GM23338 (cell line): ENCODE results near the gene CNTNAP2. TPM values are rescaled to one million over a fixed set of nuclear protein-coding genes. Genes with fewer than 3 reads are reported as not detected.
"Not testable (repeated sequence)": the region's sequence is repeated elsewhere in the genome, so short reads cannot be mapped to it uniquely, and the experiment has no call there.

Experiments
- ATAC-seq: fragments of 200-7000 bp; cut with Tn5 transposase; 3 replicates; pipeline ENCODE4 v1.9.1; 2020
- DNase-seq: peaks from one replicate; pipeline ENCODE4 v3.0.0-alpha.2; 2015; ENCODE audit warnings: low spot score
- H2AFZ ChIP-seq: fragments of 200-600 bp; sonication (generic); 2 replicates; pipeline ENCODE4 v1.8.0; 2016; ENCODE audit warnings: antibody characterized with exemption, mild to moderate bottlenecking, moderate library complexity
- H3F3A ChIP-seq: fragments of 200-600 bp; sonication (generic); replicated peaks from 2 replicates; pipeline ENCODE4 v1.8.0; 2017; ENCODE audit warnings: antibody characterized with exemption, mixed run types, low read depth
- H3K27ac ChIP-seq: fragments of 200-600 bp; sonication (generic); 2 replicates; pipeline ENCODE4 v1.6.1; 2016; ENCODE audit warnings: low read depth
- H3K27me3 ChIP-seq: fragments of 200-600 bp; sonication (generic); 2 replicates; pipeline ENCODE4 v1.8.0; 2016; ENCODE audit warnings: mild to moderate bottlenecking, mixed run types, moderate library complexity; ENCODE audit not compliant: insufficient read depth
- H3K36me3 ChIP-seq: fragments of 200-600 bp; sonication (generic); 2 replicates; pipeline ENCODE4 v1.8.0; 2016; ENCODE audit warnings: mild to moderate bottlenecking; ENCODE audit not compliant: insufficient read depth
- H3K4me1 ChIP-seq: fragments of 200-600 bp; sonication (generic); 2 replicates; pipeline ENCODE4 v1.8.0; 2016; ENCODE audit warnings: mild to moderate bottlenecking, moderate library complexity; ENCODE audit not compliant: insufficient read depth
- H3K4me2 ChIP-seq: fragments of 200-600 bp; sonication (generic); 2 replicates; pipeline ENCODE4 v1.7.1; 2017; ENCODE audit warnings: mixed run types
- H3K4me3 ChIP-seq: fragments of 200-600 bp; sonication (generic); 2 replicates; pipeline ENCODE4 v1.6.1; 2016; ENCODE audit warnings: mixed run types
- H3K79me2 ChIP-seq: fragments of 200-600 bp; sonication (generic); replicated peaks from 2 replicates; pipeline ENCODE4 v1.8.0; 2017; ENCODE audit warnings: mild to moderate bottlenecking; ENCODE audit not compliant: insufficient read depth
- H3K9me2 ChIP-seq: fragments of 200-600 bp; sonication (generic); 2 replicates; pipeline ENCODE4 v1.8.0; 2017; ENCODE audit not compliant: insufficient read depth
- H4K20me1 ChIP-seq: fragments of 200-600 bp; sonication (generic); replicated peaks from 2 replicates; pipeline ENCODE4 v1.8.0; 2017; ENCODE audit warnings: mild to moderate bottlenecking; ENCODE audit not compliant: insufficient read depth
- H3K27ac Mint-ChIP-seq: 2 replicates; pipeline ENCODE4 v1.8.0; 2020; ENCODE audit warnings: inconsistent platforms, mild to moderate bottlenecking, moderate library complexity, mixed read lengths
- H3K27me3 Mint-ChIP-seq: 3 replicates; pipeline ENCODE4 v1.8.0; 2022; ENCODE audit warnings: low read depth, mild to moderate bottlenecking, moderate library complexity, mixed read lengths, inconsistent platforms; ENCODE audit not compliant: insufficient read depth, poor library complexity
- H3K36me3 Mint-ChIP-seq: 3 replicates; pipeline ENCODE4 v1.8.0; 2021; ENCODE audit warnings: low read depth, mild to moderate bottlenecking, inconsistent platforms, moderate library complexity, mixed read lengths
- H3K4me1 Mint-ChIP-seq: 3 replicates; pipeline ENCODE4 v1.8.0; 2020; ENCODE audit warnings: mild to moderate bottlenecking, inconsistent platforms, mixed read lengths
- H3K4me3 Mint-ChIP-seq: 3 replicates; pipeline ENCODE4 v1.8.0; 2021; ENCODE audit warnings: moderate library complexity, mild to moderate bottlenecking, inconsistent platforms, mixed read lengths
- H3K9me3 Mint-ChIP-seq: 3 replicates; pipeline ENCODE4 v1.8.0; 2020; ENCODE audit warnings: moderate library complexity, mild to moderate bottlenecking, inconsistent platforms, mixed read lengths
- CREB1 ChIP-seq: fragments of 250-450 bp; sonication (Bioruptor Pico); IDR thresholded peaks from 2 replicates; pipeline ENCODE4 v1.5.0; 2020; ENCODE audit warnings: low read depth, mild to moderate bottlenecking, moderate library complexity
- NANOG ChIP-seq: IDR thresholded peaks from 2 replicates; pipeline ENCODE4 v1.6.1; 2016; ENCODE audit warnings: antibody characterized with exemption, borderline replicate concordance
- REST ChIP-seq: IDR thresholded peaks from one replicate; pipeline ENCODE4 v1.6.1; 2018; ENCODE audit warnings: antibody characterized with exemption; ENCODE audit not compliant: unreplicated experiment
- polyA plus RNA-seq: library from polyadenylated mRNA; unstranded; fragments of >200 nt; fragmentation: Nextera tagmentation; extraction: Ambion mirVana; gene quantifications from 2 replicates; pipeline ENCODE4 v1.2.1, GENCODE V29; 2016
- total RNA-seq: library from RNA; depleted of rRNA; stranded (reverse); fragments of >200 nt; shearing (Covaris generic); gene quantifications from 2 replicates; pipeline ENCODE4 v1.2.3, GENCODE V29; 2014

CNTNAP2 gene
- total and polyA plus RNA-seq, 2 experiments from 2014 or later, result 38.2 to 61.3 TPM

DNA sequence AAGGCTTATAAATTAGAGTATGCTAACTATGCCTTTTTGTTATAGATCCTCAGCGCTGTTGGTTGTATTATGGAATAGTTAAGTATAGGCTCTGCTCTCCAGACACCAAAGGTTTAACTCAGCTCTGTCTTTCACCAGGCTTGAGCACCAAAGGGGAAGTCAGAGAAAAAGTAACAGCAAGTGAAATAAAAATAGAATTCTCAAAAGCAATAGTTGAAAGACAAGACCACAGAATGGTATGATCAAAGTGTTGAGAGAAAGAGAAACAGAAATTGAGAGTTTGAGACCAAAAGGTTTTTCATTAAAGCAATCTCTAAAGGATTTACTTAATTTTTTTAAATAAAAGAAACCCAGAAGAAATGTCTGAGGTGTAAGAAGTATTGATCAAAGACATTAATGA is 1944.1 kb downstream of the CNTNAP2 start:
- no peak for TF ChIP-seq REST
- H3K27me3 ChIP-seq, result no peaks in the 10 kb centered on the region
- no peaks in the 10 kb centered on the region for H3K9me2 ChIP-seq
- H3K36me3 ChIP-seq, result no peaks in the 10 kb centered on the region
- H3K4me2 ChIP-seq, result no peak overlapping the region
- no peaks in the 10 kb centered on the region for H3K36me3 Mint-ChIP-seq
- no peaks in the 10 kb centered on the region for H3K79me2 ChIP-seq
- no peak overlapping the region for H3K4me3 ChIP-seq
- no peak overlapping the region for H2AFZ ChIP-seq
- H3K27me3 Mint-ChIP-seq, result peaks cover 3% of the 10 kb centered on the region
- DNase-seq, result no peak
- no peak for ATAC-seq
- no peak overlapping the region for H3K27ac ChIP-seq
- no peak overlapping the region for H3K27ac Mint-ChIP-seq
- no peaks in the 10 kb centered on the region for H3F3A ChIP-seq
- no peaks in the 10 kb centered on the region for H4K20me1 ChIP-seq
- H3K4me3 Mint-ChIP-seq, result no peak overlapping the region
- no peaks in the 10 kb centered on the region; the same call in 2 of the 3 replicates for H3K4me1 Mint-ChIP-seq
- peaks cover 9% of the 10 kb centered on the region; the same call in 2 of the 3 replicates for H3K9me3 Mint-ChIP-seq
- 0 out of 2 replicates have a peak, but pooled peaks cover 10% of the 10 kb centered on the region for H3K4me1 ChIP-seq

DNA sequence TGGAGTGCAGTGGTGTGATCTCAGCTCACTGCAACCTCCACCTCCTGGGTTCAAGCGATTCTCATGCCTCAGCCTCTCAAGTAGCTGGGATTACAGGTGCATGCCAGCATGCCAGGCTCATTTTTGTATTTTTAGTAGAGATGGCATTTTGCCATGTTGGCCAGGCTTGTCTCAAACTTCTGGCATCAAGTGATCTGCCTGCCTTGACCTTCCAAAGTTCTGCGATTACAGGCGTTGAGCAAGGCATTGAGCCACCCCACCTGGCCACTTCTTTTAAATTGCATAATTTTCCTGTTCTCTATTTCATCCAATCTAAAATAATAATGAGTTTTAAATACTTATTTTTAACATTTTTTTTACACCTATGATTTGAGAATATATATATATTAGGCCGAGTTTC is 1961.5 kb downstream of the CNTNAP2 start:
- not testable (repeated sequence) for H3K4me1 Mint-ChIP-seq, DNase-seq, H3K4me3 ChIP-seq, H2AFZ ChIP-seq, H4K20me1 ChIP-seq, H3K4me3 Mint-ChIP-seq, H3F3A ChIP-seq, H3K4me1 ChIP-seq, H3K79me2 ChIP-seq, H3K27ac Mint-ChIP-seq, H3K27me3 ChIP-seq, H3K9me2 ChIP-seq, H3K36me3 ChIP-seq, ATAC-seq, H3K4me2 ChIP-seq, H3K27me3 Mint-ChIP-seq, H3K27ac ChIP-seq
- peaks cover 42% of the 10 kb centered on the region for H3K9me3 Mint-ChIP-seq
- peaks cover 14% of the 10 kb centered on the region for H3K36me3 Mint-ChIP-seq

- H3K4me1 ChIP-seq, result no peaks in the 10 kb centered on the region
- peaks cover 3% of the 10 kb centered on the region; the same call in 1 of the 3 replicates for H3K4me1 Mint-ChIP-seq
- no peaks in the 10 kb centered on the region for H4K20me1 ChIP-seq
- H3K36me3 ChIP-seq, result no peaks in the 10 kb centered on the region
- TF ChIP-seq REST (no peak), NANOG (no peak), CREB1 (CRISPR knock-in tag) (no peak)
- H3K27ac Mint-ChIP-seq, result no peak overlapping the region
- H3K9me3 Mint-ChIP-seq, result peaks cover 41% of the 10 kb centered on the region
- H3K27me3 ChIP-seq, result no peaks in the 10 kb centered on the region
- H2AFZ ChIP-seq, result no peak overlapping the region
- H3K9me2 ChIP-seq, result no peaks in the 10 kb centered on the region
- no peak overlapping the region for H3K27ac ChIP-seq
- no peaks in the 10 kb centered on the region for H3K79me2 ChIP-seq
- DNase-seq (no peak), ATAC-seq (no peak)
- no peaks in the 10 kb centered on the region for H3F3A ChIP-seq
- H3K4me3 ChIP-seq, result no peak overlapping the region
- peaks cover 1% of the 10 kb centered on the region for H3K27me3 Mint-ChIP-seq
- no peak overlapping the region for H3K4me3 Mint-ChIP-seq
- peaks cover 14% of the 10 kb centered on the region for H3K36me3 Mint-ChIP-seq
- no peak overlapping the region for H3K4me2 ChIP-seq
Measured at GRCh38 chr7:148079206-148080080, 1962.8 kb downstream of the CNTNAP2 start.
